Hematopoietic multipotent progenitor cell (in vitro differentiated cells): ENCODE data around the gene ARHGAP8. TPM values are rescaled to one million over a fixed set of nuclear protein-coding genes. Genes with fewer than 3 reads are reported as not detected.

Experiments
- DNase-seq, 3 donors: peaks; one replicate each; pipeline ENCODE4 v3.0.0-alpha.2; 2011 to 2015; ENCODE audit warnings: low read depth in 2 of 3, low spot score in 2 of 3
- total RNA-seq: library from RNA; depleted of rRNA; stranded (reverse); fragments of >200 nt; gene quantifications from one replicate; pipeline ENCODE4 v1.2.3, GENCODE V29; 2012

The ARHGAP8 gene
- total RNA-seq, 1 donor: 0.54 TPM

DNA sequence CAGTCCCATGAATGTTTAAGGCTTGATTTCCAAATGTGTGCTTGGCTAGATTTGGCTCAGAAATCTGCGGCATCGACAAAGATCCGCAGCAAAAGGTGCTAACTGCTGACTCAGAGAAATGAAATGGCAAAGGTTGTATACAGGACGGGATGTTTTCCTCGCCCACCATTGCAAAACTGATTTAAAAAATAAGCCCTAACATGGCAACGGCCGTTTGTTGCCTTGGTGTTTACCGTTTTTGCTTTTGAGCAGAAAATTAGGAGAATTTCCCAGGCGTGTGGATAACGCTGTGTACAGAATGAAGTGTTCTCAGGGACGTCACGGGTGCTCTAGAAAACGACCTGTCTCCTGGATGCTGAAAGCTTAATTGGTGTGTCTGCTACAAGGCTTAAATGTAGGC, 70.2 kb downstream of the ARHGAP8 start:
- DNase-seq: no peak

DNA sequence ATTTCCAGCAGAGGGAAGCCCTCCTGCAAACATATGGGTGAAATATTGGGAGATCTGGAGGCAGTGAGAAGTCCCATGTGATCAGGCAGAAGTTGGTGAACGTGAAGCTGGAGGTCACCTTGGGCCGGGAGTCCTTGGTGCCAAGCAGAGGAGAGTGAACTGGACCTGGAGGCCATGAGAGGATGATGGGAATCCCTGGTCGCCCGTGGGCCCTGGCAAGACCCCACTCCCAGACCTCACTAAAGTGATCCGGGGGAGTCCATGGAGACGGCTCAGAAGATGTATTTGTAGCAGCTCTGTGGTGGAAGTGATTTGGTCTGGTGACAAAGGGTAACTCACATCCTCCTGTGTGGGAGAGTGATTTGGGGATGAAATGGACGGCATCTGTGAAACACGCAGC, 71.0 kb downstream of the ARHGAP8 start:
- DNase-seq: no peak

DNA sequence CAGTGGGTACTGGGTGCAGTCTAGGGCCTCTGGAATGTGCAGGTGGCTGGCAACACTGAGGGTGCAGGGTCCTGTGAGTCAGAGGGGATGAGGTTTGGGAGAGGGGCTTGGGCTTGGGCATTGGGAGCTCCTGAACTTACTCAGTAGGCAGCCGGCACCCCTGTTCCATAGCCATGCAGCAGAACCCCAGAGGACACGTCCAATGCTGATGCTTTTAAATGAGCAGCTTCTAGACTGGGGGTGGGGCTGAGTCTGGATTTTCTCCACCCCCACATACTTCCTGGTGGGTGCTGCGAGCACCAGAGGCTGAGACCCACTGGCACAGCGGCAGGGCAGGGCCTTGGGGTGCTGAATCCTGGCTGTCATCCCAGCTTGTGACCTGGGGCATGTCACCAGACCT, 71.4 kb downstream of the ARHGAP8 start:
- DNase-seq: no peak

DNA sequence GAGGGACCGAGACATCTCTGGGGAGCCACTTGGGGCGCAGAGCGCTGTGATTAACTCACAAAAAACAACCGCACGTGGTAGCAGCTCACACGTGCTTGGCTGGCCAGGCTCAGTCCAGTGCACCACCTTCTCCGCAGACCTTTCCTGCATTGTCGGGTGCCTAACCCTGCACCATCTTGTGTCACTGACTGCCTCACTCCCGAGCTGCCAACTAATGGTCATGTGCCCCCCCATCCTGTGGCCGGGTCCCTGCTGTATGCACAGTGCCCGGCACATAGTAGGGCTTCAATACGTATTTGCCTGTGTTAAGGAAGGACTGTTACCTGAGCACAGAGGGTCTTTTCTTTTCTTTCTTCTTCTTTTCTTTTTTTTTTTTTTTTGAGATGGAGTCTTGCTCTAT, 71.9 kb downstream of the ARHGAP8 start:
- no peak for DNase-seq

GRCh38 chr22:44825310-44826150, 73.2 kb downstream of the ARHGAP8 start:
- DNase-seq: no peak

- no peak for DNase-seq
These were observed 75.4 kb downstream of the ARHGAP8 start for GRCh38 chr22:44827666-44828190.

GRCh38 chr22:44828193-44828592, 75.8 kb downstream of the ARHGAP8 start:
- peak in 2 of 3 donors; percentile 11 to 21 for DNase-seq

GRCh38 chr22:44831885-44832284, 79.5 kb downstream of the ARHGAP8 start:
- DNase-seq: no peak

- no peak for DNase-seq
These were observed 81.7 kb downstream of the ARHGAP8 start for GRCh38 chr22:44834065-44834464.

DNA sequence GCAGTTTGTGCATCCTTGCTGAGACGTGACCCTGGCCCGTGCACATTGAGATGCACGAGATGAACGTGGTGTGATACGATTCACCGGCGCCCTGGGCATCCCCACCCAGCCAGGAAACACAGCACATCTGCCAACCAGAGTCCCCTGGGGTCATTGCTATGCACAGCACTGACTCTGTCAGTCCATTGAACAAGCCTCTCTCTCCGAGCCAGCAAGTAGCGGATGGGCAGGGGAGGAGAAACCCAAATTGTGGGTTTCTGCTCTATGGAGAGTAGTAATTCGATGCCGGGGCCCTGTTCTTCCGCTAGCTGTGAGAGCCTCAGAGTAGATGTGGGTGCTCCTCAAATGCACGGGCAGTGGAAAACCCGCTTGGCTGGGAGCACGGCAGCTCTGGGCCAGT, 85.1 kb downstream of the ARHGAP8 start:
- DNase-seq: no peak

- no peak for DNase-seq
These were observed 86.1 kb downstream of the ARHGAP8 start for GRCh38 chr22:44838316-44839016.

DNA sequence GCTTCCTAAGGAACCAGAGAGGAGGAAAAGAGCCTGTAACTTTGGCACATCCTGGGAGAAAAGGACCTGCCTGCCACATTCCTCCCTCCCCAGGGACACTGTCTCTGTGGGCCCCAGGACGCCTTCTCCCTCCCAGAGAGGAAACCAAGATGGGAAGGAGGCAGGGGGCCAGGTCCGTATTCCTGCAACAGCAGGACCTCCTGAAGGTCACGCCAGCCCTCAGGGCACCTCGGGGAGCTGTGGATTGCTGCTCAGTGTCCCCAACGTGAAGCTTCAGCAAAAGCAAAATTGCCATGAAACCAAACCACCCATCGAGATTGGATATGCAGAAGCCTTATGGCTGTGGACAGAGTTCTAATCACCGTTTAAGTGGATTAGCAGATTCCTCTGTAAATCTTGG, 86.7 kb downstream of the ARHGAP8 start:
- DNase-seq: no peak

GRCh38 chr22:44839721-44840120, 87.3 kb downstream of the ARHGAP8 start:
- no peak for DNase-seq

DNA sequence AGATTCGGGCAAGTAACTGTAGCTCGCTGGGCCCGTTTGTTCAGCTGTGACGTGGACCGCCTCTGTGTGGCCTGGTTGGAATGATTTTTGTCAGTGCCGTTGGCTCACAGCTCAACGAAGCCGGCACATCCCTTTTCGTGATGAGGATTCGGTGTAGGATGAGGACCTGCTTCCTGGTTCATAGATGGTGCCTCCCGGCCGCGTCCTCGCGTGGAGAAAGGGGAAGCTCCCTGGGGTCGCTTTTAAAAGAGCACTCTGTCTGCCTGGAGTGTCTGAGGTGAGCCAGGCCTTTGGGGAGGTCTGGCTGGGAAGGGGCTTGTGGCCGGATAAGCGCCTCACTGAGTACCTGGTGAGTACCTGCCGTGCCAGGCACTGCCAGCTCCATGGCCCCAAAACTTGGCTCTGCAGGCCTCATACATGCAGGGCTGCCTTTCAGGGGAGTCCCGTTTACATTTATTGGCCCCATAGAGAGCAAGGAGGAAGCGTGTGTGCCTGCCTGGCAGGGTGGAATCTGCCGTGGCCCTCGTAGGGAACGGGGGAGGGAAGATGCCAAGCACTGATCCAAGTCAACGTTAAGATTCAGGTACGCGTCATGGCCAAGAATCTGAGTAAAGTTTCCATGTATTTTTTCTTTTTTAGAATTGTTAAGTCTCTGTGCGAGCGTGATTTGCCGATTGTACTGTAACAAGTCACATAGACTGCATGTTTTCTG, 88.4 kb downstream of the ARHGAP8 start:
- no peak for DNase-seq

GRCh38 chr22:44842417-44842816, 90.0 kb downstream of the ARHGAP8 start:
- no peak for DNase-seq

DNA sequence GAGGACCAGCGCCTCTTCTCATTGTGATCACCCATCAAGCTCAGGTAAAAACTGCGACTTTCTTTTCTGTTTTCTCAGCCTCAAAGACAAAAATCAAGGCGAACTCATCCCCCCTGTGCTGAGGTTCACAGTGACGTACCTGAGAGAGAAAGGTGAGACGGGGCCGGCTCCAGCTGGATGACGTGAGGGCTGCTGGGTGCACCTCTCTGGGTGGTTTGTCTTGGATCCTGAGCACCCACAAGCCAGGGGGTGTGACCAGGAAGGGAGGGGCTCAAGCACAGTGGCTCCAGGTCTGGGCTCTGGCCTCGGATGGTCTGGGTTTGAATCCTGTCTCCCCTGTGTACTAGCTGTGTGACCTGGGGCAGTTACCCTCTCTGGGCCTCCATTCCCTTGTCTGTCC, 92.8 kb downstream of the ARHGAP8 start:
- DNase-seq: no peak

DNA sequence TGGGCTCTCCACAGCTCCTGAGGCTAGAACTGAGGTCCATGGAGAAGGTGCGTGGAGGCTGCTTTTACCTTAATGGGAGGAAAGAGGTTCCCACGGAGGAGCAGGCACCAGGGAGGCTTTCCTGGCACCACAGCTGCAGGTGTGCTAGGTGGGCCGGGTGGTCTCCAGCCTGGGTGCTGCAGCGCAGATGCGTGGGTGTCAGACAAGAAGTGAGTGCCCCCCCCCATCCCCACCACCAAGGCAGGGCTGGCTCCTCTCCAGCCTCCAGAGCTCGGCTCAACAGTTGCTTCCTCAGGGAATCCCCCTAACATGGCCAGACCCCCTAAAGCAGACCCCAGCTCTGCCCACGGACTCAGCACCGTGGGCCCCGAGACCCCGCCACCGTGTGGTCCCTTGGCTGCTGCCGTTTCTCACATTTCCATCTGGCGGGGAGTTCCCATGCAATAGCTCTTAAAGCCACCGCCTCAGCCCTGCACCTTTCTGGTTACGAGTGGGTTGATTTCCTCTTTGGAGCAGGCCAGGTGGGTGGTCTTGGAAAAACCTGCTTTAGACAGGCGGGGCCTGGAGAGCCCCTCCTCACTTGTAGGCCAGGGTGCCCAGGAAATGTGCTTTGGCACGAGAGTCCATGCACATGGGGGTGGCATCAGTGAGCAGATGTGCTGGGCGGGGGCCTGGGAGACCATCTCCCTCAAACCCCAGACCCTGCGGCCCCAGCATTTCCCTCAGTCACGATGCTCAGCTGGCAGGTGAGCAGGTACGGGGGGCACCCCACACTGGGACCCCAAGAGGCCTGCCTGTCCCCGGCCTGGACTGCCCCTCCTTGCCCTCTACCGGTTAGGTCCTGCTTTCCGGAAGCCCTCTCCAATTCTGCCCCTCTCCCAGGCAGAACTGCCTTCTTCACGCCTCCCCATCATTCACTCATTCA, 93.7 kb downstream of the ARHGAP8 start:
- DNase-seq: no peak

DNA sequence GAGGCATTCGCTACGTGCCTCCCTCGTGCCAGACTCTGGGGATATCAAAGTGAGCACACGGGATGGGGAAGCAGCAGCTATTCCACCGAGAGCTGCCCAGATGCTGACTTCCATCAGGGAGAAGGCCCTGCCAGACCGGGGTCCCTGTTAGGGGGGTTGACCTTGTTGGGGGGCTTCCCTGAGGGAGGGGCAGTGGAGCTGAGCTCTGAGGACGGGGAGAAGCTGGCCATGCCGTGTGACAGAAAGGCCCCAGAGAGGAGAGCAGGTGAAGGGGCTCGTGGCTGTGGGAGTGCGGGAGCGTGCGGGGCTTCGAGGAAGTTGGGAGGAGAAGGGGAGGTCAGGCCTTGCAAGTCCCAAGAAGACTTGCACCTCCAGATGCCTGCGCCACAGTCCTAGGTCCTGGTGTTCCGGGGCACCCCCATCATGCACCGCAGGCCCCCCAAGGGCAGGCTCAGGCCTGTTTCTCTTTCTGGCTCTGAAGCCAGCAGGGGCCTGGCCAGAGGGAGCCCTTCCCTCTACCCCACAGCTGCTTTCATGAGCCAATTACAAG, 94.4 kb downstream of the ARHGAP8 start:
- DNase-seq: no peak

GRCh38 chr22:44847380-44847779, 95.0 kb downstream of the ARHGAP8 start:
- no peak for DNase-seq

DNA sequence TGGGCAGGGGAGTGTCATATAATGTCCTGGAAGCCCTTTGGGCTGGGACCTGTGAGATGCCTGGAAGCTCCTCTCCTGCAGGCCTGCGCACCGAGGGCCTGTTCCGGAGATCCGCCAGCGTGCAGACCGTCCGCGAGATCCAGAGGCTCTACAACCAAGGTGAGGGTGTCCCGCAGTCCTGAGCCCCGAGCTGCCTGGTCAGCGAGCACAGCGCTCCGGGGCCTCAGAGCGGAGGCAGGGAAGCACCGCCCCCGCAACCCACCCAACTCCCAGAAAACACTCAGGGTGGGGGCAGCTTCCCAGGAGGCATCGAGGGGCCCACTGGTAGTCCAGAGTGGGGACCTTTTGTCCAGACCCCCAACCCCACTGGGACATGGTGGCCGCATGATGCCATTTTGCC, 95.5 kb downstream of the ARHGAP8 start:
- DNase-seq: no peak
